Measurements from ENCODE around the gene EPYC.

EPYC gene

GRCh38 chr12:90974286-90974685, 30.5 kb downstream of the EPYC start:
- peak; percentile 44 for DNase-seq (ENCODE audit: low read depth, low spot score)
- in situ Hi-C loops (cut with HindIII; ENCODE audit: low sequenced_read_pairs) = no loop called here
- TF ChIP-seq, protein P1, sequence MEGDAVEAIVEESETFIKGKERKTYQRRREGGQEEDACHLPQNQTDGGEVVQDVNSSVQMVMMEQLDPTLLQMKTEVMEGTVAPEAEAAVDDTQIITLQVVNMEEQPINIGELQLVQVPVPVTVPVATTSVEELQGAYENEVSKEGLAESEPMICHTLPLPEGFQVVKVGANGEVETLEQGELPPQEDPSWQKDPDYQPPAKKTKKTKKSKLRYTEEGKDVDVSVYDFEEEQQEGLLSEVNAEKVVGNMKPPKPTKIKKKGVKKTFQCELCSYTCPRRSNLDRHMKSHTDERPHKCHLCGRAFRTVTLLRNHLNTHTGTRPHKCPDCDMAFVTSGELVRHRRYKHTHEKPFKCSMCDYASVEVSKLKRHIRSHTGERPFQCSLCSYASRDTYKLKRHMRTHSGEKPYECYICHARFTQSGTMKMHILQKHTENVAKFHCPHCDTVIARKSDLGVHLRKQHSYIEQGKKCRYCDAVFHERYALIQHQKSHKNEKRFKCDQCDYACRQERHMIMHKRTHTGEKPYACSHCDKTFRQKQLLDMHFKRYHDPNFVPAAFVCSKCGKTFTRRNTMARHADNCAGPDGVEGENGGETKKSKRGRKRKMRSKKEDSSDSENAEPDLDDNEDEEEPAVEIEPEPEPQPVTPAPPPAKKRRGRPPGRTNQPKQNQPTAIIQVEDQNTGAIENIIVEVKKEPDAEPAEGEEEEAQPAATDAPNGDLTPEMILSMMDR (IDR thresholded peaks at IDR 0.05; ENCODE audit: low read depth, low read length) = no peak

GRCh38 chr12:90972226-90972625, 32.5 kb downstream of the EPYC start:
- TF ChIP-seq, protein P1 (IDR thresholded peaks at IDR 0.05; ENCODE audit: low read depth, low read length) = no peak
- DNase-seq (ENCODE audit: low read depth, low spot score) = no peak
- in situ Hi-C loops (cut with HindIII; ENCODE audit: low sequenced_read_pairs) = no loop called here
- no peak overlapping the region for H3K4me3 ChIP-seq (ENCODE audit: low read depth, low read length)

More at GRCh38 chr12:90974286-90974685, 30.5 kb downstream of the EPYC start:
- H3K4me3 ChIP-seq (ENCODE audit: low read depth, low read length) = no peak overlapping the region

- H3K4me3 ChIP-seq (ENCODE audit: low read depth, low read length) = no peak overlapping the region
- no peak for DNase-seq (ENCODE audit: low read depth, low spot score)
- TF ChIP-seq, protein P1 (IDR thresholded peaks at IDR 0.05; ENCODE audit: low read depth, low read length) = no peak
- in situ Hi-C loops (cut with HindIII; ENCODE audit: low sequenced_read_pairs) = no loop called here
Measured at GRCh38 chr12:90970911-90971310, 33.9 kb downstream of the EPYC start.

GRCh38 chr12:90970471-90970870, 34.3 kb downstream of the EPYC start:
- TF ChIP-seq, protein P1 (IDR thresholded peaks at IDR 0.05; ENCODE audit: low read depth, low read length) = no peak
- no peak for DNase-seq (ENCODE audit: low read depth, low spot score)
- in situ Hi-C loops (cut with HindIII; ENCODE audit: low sequenced_read_pairs) = no loop called here
- no peak overlapping the region for H3K4me3 ChIP-seq (ENCODE audit: low read depth, low read length)

DNA sequence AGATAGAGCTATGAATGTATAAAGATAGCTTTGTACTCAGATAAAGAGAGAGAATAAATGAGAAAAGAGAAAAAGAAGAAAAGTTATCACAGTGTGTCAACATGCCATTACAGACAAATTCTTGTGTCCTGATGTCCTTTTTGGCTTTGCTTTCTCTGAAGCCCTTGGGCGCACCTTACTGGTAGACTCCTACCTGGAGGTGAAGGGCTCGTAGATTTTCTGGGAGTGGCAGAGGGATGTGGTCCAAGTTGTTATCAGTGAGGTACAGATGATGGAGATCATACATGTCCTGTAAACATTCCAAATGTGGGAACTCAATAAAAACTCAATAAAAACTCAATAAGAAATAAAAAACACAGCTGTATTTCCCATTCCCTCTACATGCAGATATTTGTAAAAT, 34.9 kb downstream of the EPYC start:
- in situ Hi-C loops (cut with HindIII; ENCODE audit: low sequenced_read_pairs) = no loop called here
- H3K4me3 ChIP-seq (ENCODE audit: low read depth, low read length) = no peak overlapping the region
- DNase-seq (ENCODE audit: low read depth, low spot score) = no peak
- TF ChIP-seq, protein P1 (IDR thresholded peaks at IDR 0.05; ENCODE audit: low read depth, low read length) = no peak

DNA sequence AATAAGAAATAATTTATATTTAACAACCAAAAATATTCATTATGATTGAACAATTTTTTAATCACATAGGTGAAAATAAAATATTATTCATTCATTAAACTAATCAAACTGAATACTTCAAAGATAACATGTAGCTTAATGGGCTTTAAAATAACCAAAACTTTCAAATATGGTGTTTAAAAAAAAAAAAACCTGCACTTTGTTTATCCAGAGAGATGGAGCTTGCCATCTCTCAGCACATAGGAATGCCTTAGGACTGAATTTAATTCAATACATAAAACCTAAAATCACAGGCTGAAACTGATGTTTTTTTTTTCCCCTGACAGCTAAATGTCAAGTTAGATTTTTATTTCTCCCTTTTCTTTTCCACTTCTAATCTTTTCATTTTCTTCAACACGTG, 35.4 kb downstream of the EPYC start:
- no peak for DNase-seq (ENCODE audit: low read depth, low spot score)
- in situ Hi-C loops (cut with HindIII; ENCODE audit: low sequenced_read_pairs) = no loop called here
- H3K4me3 ChIP-seq (ENCODE audit: low read depth, low read length) = no peak overlapping the region
- TF ChIP-seq, protein P1 (IDR thresholded peaks at IDR 0.05; ENCODE audit: low read depth, low read length) = no peak

DNA sequence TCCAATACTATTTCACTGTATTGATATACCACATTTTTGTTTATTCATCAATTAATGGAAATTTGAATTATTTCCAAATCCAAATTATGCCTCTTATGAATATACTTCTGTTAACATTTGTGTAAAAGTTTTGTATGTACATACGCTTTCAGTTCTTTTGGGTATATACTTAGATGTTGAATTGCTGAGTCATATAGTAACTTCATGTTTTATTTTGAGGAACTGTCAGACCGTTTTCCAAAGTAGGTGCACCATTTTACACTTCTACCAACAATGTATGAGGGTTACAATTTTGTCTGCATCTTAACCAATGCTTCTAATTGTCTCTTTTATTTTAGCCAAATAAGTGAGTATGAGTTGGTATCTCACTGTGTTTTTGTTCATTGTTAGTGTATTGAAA, 39.6 kb downstream of the EPYC start:
- DNase-seq (ENCODE audit: low read depth, low spot score) = no peak
- in situ Hi-C loops (cut with HindIII; ENCODE audit: low sequenced_read_pairs) = no loop called here
- TF ChIP-seq, protein P1 (IDR thresholded peaks at IDR 0.05; ENCODE audit: low read depth, low read length) = no peak
- H3K4me3 ChIP-seq (ENCODE audit: low read depth, low read length) = no peak overlapping the region
